Suprapubic skin (tissue), 4 donors: ENCODE measurements around the gene JOSD2.

Source experiments
- POLR2A ChIP-seq, 2 donors: fragments of 450-650 bp; IDR thresholded peaks; one replicate each; pipeline ENCODE4 v1.6.1; 2017; ENCODE audit warnings: antibody characterized with exemption in 2 of 2, mild to moderate bottlenecking in 2 of 2, moderate library complexity in 2 of 2
- POLR2AphosphoS5 ChIP-seq, 3 donors: sonication (generic); formaldehyde crosslinking; IDR thresholded peaks; one replicate each; pipeline ENCODE4 v1.6.1; 2017; ENCODE audit warnings: antibody characterized with exemption in 3 of 3
- TF ChIP-seq, protein P1 (sequence below), 2 donors: fragments of 200-600 bp in 1 of 2; fragments of 450-650 bp in 1 of 2; sonication (generic) in 1 of 2; IDR thresholded peaks; one replicate each; pipeline ENCODE4 v1.5.1; 2016 to 2019; ENCODE audit warnings: antibody characterized with exemption in 2 of 2, mild to moderate bottlenecking in 1 of 2, moderate library complexity in 1 of 2

DNA sequence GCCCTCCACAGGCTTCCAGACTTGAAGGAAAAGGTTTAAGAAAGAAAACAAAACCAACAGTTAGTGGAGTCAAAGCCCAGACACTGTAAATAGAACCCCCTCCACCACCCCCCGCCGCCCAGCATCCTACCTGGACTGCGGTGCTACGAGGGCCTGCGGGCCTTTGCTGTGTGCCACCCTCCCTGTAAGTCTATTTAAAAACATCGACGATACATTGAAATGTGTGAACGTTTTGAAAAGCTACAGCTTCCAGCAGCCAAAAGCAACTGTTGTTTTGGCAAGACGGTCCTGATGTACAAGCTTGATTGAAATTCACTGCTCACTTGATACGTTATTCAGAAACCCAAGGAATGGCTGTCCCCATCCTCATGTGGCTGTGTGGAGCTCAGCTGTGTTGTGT lies 28.1 kb downstream of the JOSD2 start:
- TF ChIP-seq, protein P1, sequence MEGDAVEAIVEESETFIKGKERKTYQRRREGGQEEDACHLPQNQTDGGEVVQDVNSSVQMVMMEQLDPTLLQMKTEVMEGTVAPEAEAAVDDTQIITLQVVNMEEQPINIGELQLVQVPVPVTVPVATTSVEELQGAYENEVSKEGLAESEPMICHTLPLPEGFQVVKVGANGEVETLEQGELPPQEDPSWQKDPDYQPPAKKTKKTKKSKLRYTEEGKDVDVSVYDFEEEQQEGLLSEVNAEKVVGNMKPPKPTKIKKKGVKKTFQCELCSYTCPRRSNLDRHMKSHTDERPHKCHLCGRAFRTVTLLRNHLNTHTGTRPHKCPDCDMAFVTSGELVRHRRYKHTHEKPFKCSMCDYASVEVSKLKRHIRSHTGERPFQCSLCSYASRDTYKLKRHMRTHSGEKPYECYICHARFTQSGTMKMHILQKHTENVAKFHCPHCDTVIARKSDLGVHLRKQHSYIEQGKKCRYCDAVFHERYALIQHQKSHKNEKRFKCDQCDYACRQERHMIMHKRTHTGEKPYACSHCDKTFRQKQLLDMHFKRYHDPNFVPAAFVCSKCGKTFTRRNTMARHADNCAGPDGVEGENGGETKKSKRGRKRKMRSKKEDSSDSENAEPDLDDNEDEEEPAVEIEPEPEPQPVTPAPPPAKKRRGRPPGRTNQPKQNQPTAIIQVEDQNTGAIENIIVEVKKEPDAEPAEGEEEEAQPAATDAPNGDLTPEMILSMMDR (IDR thresholded peaks at IDR 0.05) = no peak
- TF ChIP-seq POLR2AphosphoS5 (IDR thresholded peaks at IDR 0.05) (no peak), POLR2A (IDR thresholded peaks at IDR 0.05) (no peak)
